Heart left ventricle (tissue), 13 donors: ENCODE results near the gene TFAP2B.

Experiments
- CTCF ChIP-seq, 12 donors: fragments of 200-600 bp; sonication (generic) in 4 of 12; IDR thresholded peaks; one replicate each; pipeline versions ENCODE4 v1.5.0 to v1.8.0; 2018 to 2022; ENCODE audit warnings: antibody characterized with exemption in 12 of 12, mild to moderate bottlenecking in 5 of 12
- POLR2A ChIP-seq, 2 donors: fragments of 450-650 bp; IDR thresholded peaks; one replicate each; pipeline ENCODE4 v1.6.1; 2017; ENCODE audit warnings: antibody characterized with exemption in 2 of 2, mild to moderate bottlenecking in 2 of 2, moderate library complexity in 2 of 2
- donor health status: ischemic (EF 13 %, LVEDD 7.1; RV severe dilation, severe dysfunction).
- donor health status: DM: no; HTN: yes; CAD: no.
- donor health status: DM: no; HTN: no; CAD: no.
- donor health status: ischemic (EF 25% LVEDD 6.9; RV normal size, moderate dysfunction).
- donor health status: ischemic (EF 25% LVEDD 5.7; RV mildly dilated, moderate dysfunction).
- donor health status: ischemic (EF 35%, LVEDD 5.7; RV mildly dilated, moderate dysfunction).
- donor health status: nonischemic (EF 11% LVEDD 7.7; RV severe dilation, severe dysfunction).
- donor health status: DM: yes; HTN: yes; CAD: no.
- donor health status: PGD.
- donor health status: ischemic (EF 29% LVEDD 5.4; RV normal size, mild dysfunction).
- donor health status: nonischemic (EF 23%, LVEDD 6.1; RV moderate dilation, normal function).

- TF ChIP-seq CTCF (IDR thresholded peaks at IDR 0.05), result no peak
- TF ChIP-seq POLR2A (IDR thresholded peaks at IDR 0.05), result no peak
These were observed 11.3 kb downstream of the TFAP2B start for GRCh38 chr6:50829898-50830444.
